Trophoblast cell (in vitro differentiated cells and primary cell): ENCODE data around the gene LCA5.
A peak's percentile ranks its signal among the peaks of the same experiment; 100 is the strongest.

Experiments
- DNase-seq, 2 donors: peaks; one replicate each; pipeline ENCODE4 v3.0.0-alpha.2; 2016
- H2AFZ ChIP-seq: 2 replicates; pipeline ENCODE4 v1.6.1; 2013; ENCODE audit warnings: low read length, moderate library complexity, mild to moderate bottlenecking; ENCODE audit not compliant: insufficient read depth, poor library complexity
- H2AK5ac ChIP-seq: 2 replicates; pipeline ENCODE4 v1.6.1; 2013; ENCODE audit warnings: mild to moderate bottlenecking, low read length
- H2BK120ac ChIP-seq: 2 replicates; pipeline ENCODE4 v1.6.1; 2013; ENCODE audit warnings: low read length, mild to moderate bottlenecking, moderate library complexity; ENCODE audit not compliant: insufficient read depth, poor library complexity
- H2BK12ac ChIP-seq: 2 replicates; pipeline ENCODE4 v1.6.1; 2013; ENCODE audit warnings: mild to moderate bottlenecking, low read length, moderate library complexity
- H2BK5ac ChIP-seq: 2 replicates; pipeline ENCODE4 v1.6.1; 2013; ENCODE audit warnings: low read length, low read depth, moderate library complexity, mild to moderate bottlenecking; ENCODE audit not compliant: poor library complexity
- H3K14ac ChIP-seq: 2 replicates; pipeline ENCODE4 v1.6.1; 2013; ENCODE audit warnings: mild to moderate bottlenecking, low read length
- H3K18ac ChIP-seq: 2 replicates; pipeline ENCODE4 v1.6.1; 2013; ENCODE audit warnings: mild to moderate bottlenecking, low read length
- H3K23ac ChIP-seq: 2 replicates; pipeline ENCODE4 v1.6.1; 2013; ENCODE audit warnings: low read length
- H3K27ac ChIP-seq: 2 replicates; pipeline ENCODE4 v1.5.1; 2013; ENCODE audit warnings: low read depth, mild to moderate bottlenecking, inconsistent platforms, low read length, moderate library complexity
- H3K27me3 ChIP-seq: 2 replicates; pipeline ENCODE4 v1.6.1; 2013; ENCODE audit warnings: inconsistent platforms, mild to moderate bottlenecking, low read length, moderate library complexity; ENCODE audit not compliant: insufficient read depth
- H3K36me3 ChIP-seq, 2 experiments: 1 replicate in 1 of 2; 2 replicates in 1 of 2; pipeline ENCODE4 v1.6.1; 2013; ENCODE audit warnings: low read length in 2 of 2, mild to moderate bottlenecking in 2 of 2, moderate library complexity in 1 of 2; ENCODE audit not compliant: insufficient read depth in 2 of 2, control insufficient read depth in 1 of 2
- H3K4ac ChIP-seq: 2 replicates; pipeline ENCODE4 v1.6.1; 2013; ENCODE audit warnings: low read depth, mild to moderate bottlenecking, low read length, moderate library complexity
- H3K4me1 ChIP-seq, 2 experiments: 1 replicate in 1 of 2; 2 replicates in 1 of 2; pipeline ENCODE4 v1.6.1; 2013; ENCODE audit warnings: low read length in 2 of 2, mild to moderate bottlenecking in 2 of 2, moderate library complexity in 1 of 2; ENCODE audit not compliant: insufficient read depth in 2 of 2, control insufficient read depth in 1 of 2
- H3K4me2 ChIP-seq: 2 replicates; pipeline ENCODE4 v1.6.1; 2013; ENCODE audit warnings: inconsistent platforms, mild to moderate bottlenecking, low read length, moderate library complexity
- H3K4me3 ChIP-seq: 2 replicates; pipeline ENCODE4 v1.5.1; 2013; ENCODE audit warnings: mild to moderate bottlenecking, low read depth, low read length, inconsistent platforms
- H3K79me1 ChIP-seq: one replicate; pipeline ENCODE4 v1.6.1; 2013; ENCODE audit warnings: low read length
- H3K79me2 ChIP-seq: 2 replicates; pipeline ENCODE4 v1.6.1; 2013; ENCODE audit warnings: low read length, mild to moderate bottlenecking; ENCODE audit not compliant: control insufficient read depth, insufficient read depth, poor library complexity
- H3K9ac ChIP-seq: 2 replicates; pipeline ENCODE4 v1.6.1; 2013; ENCODE audit warnings: mild to moderate bottlenecking, low read length
- H3K9me3 ChIP-seq: 2 replicates; pipeline ENCODE4 v1.6.1; 2013; ENCODE audit warnings: low read depth, mild to moderate bottlenecking, control low read depth, inconsistent platforms, low read length; ENCODE audit not compliant: insufficient read depth
- H4K12ac ChIP-seq: 2 replicates; pipeline ENCODE4 v1.6.1; 2013; ENCODE audit warnings: low read depth, mild to moderate bottlenecking, low read length, moderate library complexity
- H4K8ac ChIP-seq: 2 replicates; pipeline ENCODE4 v1.6.1; 2013; ENCODE audit warnings: low read depth, mild to moderate bottlenecking, low read length, moderate library complexity
- H4K91ac ChIP-seq: one replicate; pipeline ENCODE4 v1.6.1; 2013; ENCODE audit warnings: low read depth, mild to moderate bottlenecking, low read length, moderate library complexity
- WGBS: extraction: QIAGEN DNeasy Blood & Tissue Kit; methylation state at CpG from one replicate; pipeline ENCODE4 v1.1.7; 2013; ENCODE audit warnings: missing lambda C conversion rate; ENCODE audit not compliant: insufficient read length, insufficient coverage; ENCODE audit errors: extremely low coverage; 5-methylcytosine and 5-hydroxymethylcytosine counted together

The LCA5 gene

GRCh38 chr6:79495246-79495645 is 42.0 kb downstream of the LCA5 start:
- no peaks in the 10 kb centered on the region for H3K9me3 ChIP-seq

GRCh38 chr6:79494841-79495240 is 42.4 kb downstream of the LCA5 start:
- Histone ChIP-seq H3K4me2 (no peak overlapping the region), H3K27ac (no peak overlapping the region), H3K23ac (no peak overlapping the region), H3K4me1 (no peaks in the 10 kb centered on the region), H2AFZ (no peak overlapping the region), H3K36me3 (no peaks in the 10 kb centered on the region), H3K4ac (no peak overlapping the region), H4K91ac (no peak overlapping the region), H4K12ac (no peak overlapping the region), H2AK5ac (no peak overlapping the region), H3K79me1 (no peaks in the 10 kb centered on the region), H2BK120ac (no peak overlapping the region), H2BK5ac (no peak overlapping the region), H3K27me3 (no peaks in the 10 kb centered on the region), H3K9ac (no peak overlapping the region), H3K9me3 (no peaks in the 10 kb centered on the region), H3K4me3 (no peak overlapping the region), H3K18ac (no peak overlapping the region), H2BK12ac (no peak overlapping the region), H3K79me2 (no peaks in the 10 kb centered on the region), H4K8ac (no peak overlapping the region), H3K14ac (no peak overlapping the region)
- no peak for DNase-seq
- no CpG with 5 or more reads among the region's 5 CpGs for WGBS

More at GRCh38 chr6:79495246-79495645, 42.0 kb downstream of the LCA5 start:
- Histone ChIP-seq H3K18ac (no peak overlapping the region), H3K27me3 (no peaks in the 10 kb centered on the region), H3K9ac (no peak overlapping the region), H3K79me2 (no peaks in the 10 kb centered on the region), H3K27ac (no peak overlapping the region), H2BK120ac (no peak overlapping the region), H4K8ac (no peak overlapping the region), H3K79me1 (no peaks in the 10 kb centered on the region), H3K23ac (no peak overlapping the region), H4K91ac (no peak overlapping the region), H3K4me1 (no peaks in the 10 kb centered on the region), H3K4me2 (no peak overlapping the region), H4K12ac (no peak overlapping the region), H2AK5ac (no peak overlapping the region), H2BK12ac (no peak overlapping the region), H3K36me3 (no peaks in the 10 kb centered on the region), H2AFZ (no peak overlapping the region), H3K4me3 (no peak overlapping the region), H3K4ac (no peak overlapping the region), H3K14ac (no peak overlapping the region), H2BK5ac (no peak overlapping the region)
- no CpG with 5 or more reads among the region's 10 CpGs for WGBS
- no peak for DNase-seq

GRCh38 chr6:79470728-79471127 is 66.5 kb downstream of the LCA5 start:
- no peak overlapping the region for H3K14ac ChIP-seq
- H3K36me3 ChIP-seq: no peaks in the 10 kb centered on the region
- H3K4me2 ChIP-seq: no peak overlapping the region
- no peak overlapping the region for H2AK5ac ChIP-seq
- no peaks in the 10 kb centered on the region for H3K27me3 ChIP-seq
- no peak for DNase-seq
- H3K9me3 ChIP-seq: no peaks in the 10 kb centered on the region
- no peak overlapping the region for H2BK5ac ChIP-seq
- no peak overlapping the region for H4K12ac ChIP-seq
- H4K8ac ChIP-seq: no peak overlapping the region
- no peak overlapping the region for H3K4me3 ChIP-seq
- no peak overlapping the region for H3K27ac ChIP-seq
- no peaks in the 10 kb centered on the region for H3K79me2 ChIP-seq
- H3K9ac ChIP-seq: no peak overlapping the region
- no peak overlapping the region for H3K4ac ChIP-seq
- H3K79me1 ChIP-seq: no peaks in the 10 kb centered on the region
- H2AFZ ChIP-seq: no peak overlapping the region
- no peak overlapping the region for H2BK120ac ChIP-seq
- no peak overlapping the region for H2BK12ac ChIP-seq
- no peak overlapping the region for H3K23ac ChIP-seq
- no peak overlapping the region for H4K91ac ChIP-seq
- peaks cover 9 to 11% of the 10 kb centered on the region in 2 experiments for H3K4me1 ChIP-seq
- no peak overlapping the region for H3K18ac ChIP-seq

- Histone ChIP-seq H2AFZ (no peak overlapping the region), H3K9ac (no peak overlapping the region), H3K27me3 (no peaks in the 10 kb centered on the region), H3K27ac (no peak overlapping the region), H2AK5ac (no peak overlapping the region), H4K91ac (no peak overlapping the region), H2BK12ac (peak overlapping the region; percentile 50), H3K4me1 (peaks cover 9 to 11% of the 10 kb centered on the region in 2 experiments), H2BK120ac (no peak overlapping the region), H3K79me2 (no peaks in the 10 kb centered on the region), H3K4me2 (no peak overlapping the region), H3K14ac (no peak overlapping the region), H3K36me3 (no peaks in the 10 kb centered on the region), H4K12ac (no peak overlapping the region), H3K79me1 (no peaks in the 10 kb centered on the region), H3K9me3 (no peaks in the 10 kb centered on the region), H3K18ac (no peak overlapping the region), H4K8ac (no peak overlapping the region), H3K23ac (no peak overlapping the region), H3K4ac (no peak overlapping the region), H2BK5ac (no peak overlapping the region), H3K4me3 (no peak overlapping the region)
- peak in 1 of 2 donors; percentile 49 for DNase-seq
- WGBS: no CpG with 5 or more reads among the region's 5 CpGs
These were observed 67.6 kb downstream of the LCA5 start for GRCh38 chr6:79469376-79470246.
